Stimulated activated CD4-positive, alpha-beta T cell treated with anti-CD3 and anti-CD28 coated beads, TNF-alpha, amount 100 ng/mL, for 48 hours (primary cell): Measurements from ENCODE around the gene TNFAIP8L3.

Experiments used
- DNase-seq, 3 donors: peaks; one replicate each; pipeline ENCODE4 v3.0.0-alpha.2; 2020; ENCODE audit warnings: low read depth in 3 of 3

The TNFAIP8L3 gene

DNA sequence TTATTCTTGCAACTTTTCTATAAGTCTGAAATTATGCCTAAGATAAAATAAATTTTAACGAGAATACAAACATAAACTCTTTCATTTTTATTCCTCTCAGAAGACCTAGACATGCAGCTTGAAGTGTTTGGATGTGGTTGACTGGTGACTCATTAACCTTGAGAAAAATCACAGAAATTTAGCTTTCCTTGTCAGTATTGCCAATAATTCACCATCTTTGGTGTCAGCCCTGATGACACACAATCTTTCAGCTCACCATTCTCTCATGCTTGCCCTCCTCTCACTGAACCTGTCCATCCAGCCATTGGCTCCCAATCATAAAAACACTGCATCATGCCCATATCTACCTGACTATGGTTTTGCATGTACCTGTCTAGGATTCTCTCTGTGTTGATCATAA lies 22.6 kb upstream of the TNFAIP8L3 start:
- DNase-seq, result no peak

DNA sequence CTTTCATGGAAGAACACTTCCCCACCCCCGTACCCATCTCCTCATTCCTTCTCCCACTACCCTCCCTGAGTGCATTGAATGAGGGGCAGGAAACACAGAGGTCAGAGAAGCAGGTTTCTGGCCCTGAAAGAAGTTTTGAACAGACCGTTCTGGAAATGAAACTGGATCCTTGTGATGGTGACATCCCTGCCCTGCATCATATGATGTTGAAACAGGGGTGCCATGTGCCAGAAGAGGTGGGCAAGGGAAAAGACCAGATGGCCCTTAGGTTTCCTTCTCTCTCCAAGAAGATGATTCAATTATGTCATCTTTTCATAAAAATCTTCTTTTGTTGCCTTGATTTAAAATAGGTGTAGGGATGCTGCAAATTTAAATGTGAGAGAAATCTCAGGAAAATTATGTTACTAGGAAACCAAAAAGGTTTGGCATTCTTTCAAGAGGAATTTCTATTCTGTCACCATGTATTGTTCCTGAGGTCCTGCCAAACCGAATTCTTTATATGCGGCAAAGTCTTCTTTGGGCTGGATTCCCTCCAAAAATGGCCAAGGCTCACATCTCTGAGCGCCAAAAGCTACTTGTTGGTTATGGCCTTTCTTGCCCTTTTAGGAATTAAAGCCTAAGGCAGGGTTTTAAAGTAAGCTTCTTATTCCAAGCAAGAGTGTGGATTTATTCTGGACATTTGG lies 19.9 kb upstream of the TNFAIP8L3 start:
- no peak for DNase-seq

DNA sequence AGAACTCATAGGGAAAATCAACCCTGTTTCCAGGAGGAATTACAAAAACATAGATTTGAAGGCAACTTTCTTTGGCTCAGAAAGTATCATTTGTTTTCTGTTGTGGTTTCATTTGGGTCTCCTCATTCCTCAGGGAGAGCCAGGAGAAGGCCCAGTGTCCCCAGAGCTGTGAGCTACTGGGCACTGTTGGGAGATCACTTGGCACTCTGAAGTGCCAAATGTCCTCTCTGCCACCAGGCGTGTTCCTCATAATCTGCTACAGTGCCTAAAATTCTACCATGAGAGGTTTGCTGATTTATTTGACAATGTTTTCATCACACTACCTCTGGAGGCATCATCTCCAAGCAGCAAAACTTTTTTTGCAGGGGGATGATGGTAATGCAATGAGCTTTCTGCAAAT lies 17.4 kb upstream of the TNFAIP8L3 start:
- no peak for DNase-seq

DNA sequence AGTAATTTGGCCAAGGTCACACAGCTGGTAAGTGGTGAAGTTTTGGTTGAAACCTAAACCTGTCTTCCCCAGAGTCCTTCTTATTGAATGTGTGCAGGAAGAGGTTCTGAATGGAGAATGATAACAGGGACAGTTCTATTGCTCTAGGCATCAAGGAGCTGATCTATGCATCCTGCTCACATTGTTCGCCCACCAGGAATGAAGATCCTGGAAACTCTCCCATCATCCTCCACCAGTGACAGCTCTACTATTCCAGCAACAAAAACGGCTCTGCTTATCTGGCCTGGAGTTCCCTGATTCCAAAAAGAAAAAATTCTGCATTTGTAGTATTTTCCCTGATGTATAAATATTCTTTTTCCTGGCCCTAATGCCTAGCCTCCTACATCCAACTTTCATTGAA lies 16.4 kb upstream of the TNFAIP8L3 start:
- DNase-seq, result no peak

DNA sequence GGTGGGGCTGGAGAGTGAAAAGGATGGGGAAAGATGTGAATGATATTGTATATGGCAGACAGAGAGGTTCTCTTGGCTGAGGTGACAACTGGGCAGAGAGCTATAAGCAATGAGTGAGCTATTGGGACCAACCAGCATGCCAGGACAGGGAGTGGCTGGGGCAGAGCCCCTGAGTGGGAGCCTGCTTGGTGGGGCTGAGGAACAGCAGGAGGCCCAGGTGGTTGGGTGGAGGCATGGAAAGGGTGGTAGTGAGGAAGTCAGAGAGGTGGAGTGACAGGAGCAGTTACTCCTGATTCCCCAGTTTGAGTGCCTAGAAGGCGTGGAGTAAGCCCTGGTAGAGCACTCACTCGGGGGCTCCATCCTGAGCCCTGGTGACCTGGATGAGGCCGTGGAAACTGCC lies 15.5 kb upstream of the TNFAIP8L3 start:
- DNase-seq, result no peak

DNA sequence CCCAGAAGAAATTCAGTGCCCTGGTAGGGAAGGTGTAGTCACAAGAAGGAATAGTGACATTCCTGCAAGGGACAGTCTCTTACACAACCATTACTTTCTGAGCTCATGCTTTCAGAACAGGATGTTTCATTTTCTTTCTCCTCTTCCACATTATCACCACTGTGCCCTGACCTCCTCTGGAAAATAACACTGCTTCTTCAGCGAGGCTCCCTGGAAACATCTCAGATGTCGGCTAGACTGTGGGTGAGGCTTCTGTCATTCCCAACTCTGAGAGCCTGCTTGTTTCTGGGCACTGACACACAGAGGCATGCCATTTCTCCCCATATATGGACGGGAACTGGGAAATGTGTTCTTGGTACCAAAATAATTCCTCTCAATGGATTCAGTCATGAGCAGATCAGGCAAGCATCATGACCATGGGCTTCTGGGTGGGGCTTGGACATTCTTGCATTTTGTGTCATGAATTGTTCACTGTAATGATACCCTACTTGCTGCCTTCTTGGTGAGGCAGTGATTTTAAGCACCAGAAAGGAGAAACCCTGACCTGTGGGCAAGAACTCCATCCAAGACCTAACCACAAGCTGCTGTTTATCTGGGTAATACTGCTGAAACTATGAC lies 14.3 kb upstream of the TNFAIP8L3 start:
- DNase-seq, result no peak

DNA sequence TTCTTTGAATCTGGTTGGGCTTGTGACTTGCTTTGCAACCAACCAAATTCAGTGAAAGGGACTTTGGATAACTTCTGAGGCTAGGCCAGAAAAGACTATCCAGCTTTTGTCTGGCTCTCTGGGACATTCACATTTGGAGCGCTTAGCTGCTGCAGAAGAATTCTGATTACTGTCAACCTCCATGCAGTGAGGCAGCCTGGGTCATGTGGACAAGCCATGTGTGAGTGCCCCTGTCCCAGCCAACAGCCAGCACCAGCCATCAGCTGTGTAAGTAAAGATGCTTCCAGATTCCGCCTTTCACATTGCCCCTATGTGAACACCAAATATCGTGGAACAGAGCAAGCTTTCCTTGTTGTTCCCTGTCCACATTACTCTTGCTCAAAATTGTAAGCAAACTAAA lies 12.9 kb upstream of the TNFAIP8L3 start:
- DNase-seq, result no peak

DNA sequence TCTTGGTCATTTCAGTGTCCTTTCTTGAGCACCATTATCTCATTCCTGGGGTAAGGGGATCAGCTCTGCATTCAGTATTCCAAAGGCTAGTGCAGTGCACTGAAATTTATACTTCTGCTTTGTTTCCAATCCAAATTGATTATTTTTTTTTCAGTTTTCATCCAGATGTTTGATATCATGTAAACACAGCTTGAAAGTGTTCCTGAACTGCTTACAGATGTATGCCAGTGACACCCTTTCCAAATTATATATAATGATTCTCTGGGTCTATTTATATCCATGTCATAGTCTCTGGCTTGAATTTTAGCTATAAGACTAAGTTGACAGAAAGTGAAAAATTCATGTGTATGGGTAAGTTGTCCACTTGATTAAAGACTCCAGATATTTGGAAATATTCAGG lies 11.8 kb upstream of the TNFAIP8L3 start:
- DNase-seq, result no peak

DNA sequence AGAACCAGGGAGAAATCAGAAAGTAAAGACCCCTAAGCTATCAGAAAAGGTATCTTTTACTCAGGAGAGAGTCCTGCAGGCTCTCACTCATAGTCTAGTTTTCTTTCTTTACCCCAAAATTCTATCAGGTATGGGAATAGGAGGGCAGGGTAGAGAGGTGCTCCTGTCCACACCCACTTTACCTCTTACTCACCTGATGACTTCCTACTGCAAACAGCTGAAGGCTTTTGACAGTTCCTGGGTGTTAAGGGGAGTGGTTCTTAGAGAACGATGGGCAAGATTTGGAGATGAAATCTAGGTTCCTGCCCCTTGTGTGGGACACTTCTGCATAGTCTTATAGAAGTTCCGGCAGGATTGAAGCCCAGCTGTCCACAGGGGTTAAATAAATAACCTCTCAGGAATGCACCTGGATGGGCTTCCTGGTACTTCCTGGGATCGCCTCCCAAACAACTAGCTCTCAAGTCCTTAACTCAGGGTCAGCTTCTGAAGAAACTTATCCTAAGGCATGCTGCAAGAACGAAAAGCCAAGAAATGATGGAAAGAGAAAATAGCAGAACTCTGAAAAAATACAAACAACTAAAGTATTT lies 10.8 kb upstream of the TNFAIP8L3 start:
- no peak for DNase-seq

DNA sequence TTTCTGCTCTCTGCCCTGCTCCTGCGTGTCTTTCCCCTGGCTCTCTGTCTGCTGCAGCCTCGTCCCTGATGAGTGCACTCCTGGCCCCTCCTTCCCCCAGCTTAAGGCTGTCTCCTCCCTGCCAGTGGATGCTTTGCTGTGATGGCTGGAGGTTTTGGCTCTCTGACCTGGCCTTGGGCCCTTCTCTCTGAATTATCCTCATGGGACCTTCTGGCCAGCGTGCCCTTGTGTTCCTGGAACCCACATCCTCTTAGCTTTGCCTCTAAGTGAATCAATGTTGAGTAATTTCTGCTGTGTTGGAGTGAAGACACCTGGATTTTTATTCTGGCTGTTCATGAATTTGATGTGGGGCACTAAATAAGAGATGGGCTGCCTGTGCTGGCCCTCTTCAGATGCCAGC lies 9.8 kb upstream of the TNFAIP8L3 start:
- DNase-seq, result no peak

DNA sequence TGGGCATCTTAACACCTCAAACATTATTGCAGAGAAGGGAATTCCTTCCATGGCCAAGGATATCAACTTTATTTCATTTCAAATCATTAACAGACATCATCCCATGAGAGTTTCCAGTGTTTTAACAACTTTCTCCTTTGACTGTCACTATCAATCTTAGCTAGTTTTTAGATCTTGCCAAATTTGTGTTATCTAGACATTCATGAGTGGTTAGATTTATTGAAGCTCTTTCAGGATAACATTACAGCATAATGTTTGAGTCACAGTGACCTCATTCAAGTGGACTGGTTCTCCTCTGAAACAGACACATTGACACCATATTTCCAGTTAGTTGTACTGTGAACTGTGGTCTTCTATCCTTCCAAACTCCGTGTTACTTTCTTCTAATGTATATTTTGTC lies 8.6 kb upstream of the TNFAIP8L3 start:
- DNase-seq, result no peak

DNA sequence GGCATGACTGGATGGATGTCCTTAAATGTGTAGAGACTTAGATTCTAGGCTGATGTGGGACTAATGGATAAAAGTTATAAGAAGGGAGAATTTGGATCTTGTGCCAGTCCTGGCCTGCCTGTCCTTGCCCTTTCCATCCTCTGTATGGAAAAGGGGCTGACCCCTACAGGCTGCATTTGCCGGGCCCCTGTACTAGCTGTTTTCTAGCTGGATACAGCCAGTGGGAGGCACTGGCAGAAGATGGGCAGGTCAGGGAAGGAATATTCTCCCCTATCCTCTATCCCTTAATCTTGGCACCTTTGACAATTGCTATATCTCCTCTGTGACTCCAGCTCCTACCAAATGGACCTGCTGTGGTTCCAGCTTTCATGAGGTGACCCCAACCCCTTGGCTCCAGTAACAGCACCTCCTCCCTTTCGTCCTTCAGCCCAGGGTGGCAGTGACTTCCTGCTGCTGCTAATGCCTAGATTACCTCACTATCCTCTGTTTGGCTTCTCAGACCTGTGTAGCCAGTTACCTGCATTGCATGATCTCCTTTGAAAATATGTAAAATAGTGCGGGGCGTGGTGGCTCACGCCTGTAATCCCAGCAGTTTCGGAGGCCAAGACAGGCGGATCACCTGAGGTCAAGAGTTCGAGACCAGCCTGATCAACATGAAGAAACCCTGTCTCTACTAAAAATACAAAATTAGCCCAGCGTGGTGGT lies 6.2 kb upstream of the TNFAIP8L3 start:
- no peak for DNase-seq

DNA sequence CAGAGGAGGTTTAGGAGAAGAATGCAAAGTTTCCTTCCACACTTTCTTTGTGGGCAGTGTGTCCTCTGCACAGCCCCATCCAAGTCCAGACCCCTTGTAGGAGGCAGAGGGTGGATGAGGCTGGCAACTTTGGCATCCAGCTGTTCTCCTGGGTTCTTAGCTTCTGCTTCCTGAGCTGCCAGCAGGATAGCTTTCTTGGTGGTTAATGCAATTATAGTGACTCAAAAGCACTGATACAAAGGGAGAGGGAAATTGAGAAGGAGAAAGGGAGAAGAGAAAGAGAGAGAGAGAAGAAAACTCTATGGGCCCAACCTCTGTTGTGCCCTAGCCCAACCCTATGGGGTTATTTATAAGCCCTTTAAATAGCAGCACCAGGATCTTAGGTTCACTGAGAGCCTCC lies 4.5 kb upstream of the TNFAIP8L3 start:
- DNase-seq, result no peak

DNA sequence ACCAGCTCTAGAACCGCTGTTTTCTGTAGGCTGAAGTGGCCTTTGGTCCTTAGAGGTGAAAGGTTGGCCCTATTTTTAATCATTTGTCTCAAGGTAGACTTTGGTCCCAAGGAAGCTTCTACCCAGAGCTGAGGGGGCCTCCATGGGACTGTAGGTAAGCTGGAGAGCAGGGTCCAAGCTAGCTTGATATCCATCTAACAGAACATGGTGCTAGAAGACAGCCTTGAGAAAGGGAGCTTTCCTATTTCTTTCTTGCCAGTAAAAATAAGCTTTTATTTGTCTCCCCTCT lies 3.6 kb upstream of the TNFAIP8L3 start:
- DNase-seq, result no peak

DNA sequence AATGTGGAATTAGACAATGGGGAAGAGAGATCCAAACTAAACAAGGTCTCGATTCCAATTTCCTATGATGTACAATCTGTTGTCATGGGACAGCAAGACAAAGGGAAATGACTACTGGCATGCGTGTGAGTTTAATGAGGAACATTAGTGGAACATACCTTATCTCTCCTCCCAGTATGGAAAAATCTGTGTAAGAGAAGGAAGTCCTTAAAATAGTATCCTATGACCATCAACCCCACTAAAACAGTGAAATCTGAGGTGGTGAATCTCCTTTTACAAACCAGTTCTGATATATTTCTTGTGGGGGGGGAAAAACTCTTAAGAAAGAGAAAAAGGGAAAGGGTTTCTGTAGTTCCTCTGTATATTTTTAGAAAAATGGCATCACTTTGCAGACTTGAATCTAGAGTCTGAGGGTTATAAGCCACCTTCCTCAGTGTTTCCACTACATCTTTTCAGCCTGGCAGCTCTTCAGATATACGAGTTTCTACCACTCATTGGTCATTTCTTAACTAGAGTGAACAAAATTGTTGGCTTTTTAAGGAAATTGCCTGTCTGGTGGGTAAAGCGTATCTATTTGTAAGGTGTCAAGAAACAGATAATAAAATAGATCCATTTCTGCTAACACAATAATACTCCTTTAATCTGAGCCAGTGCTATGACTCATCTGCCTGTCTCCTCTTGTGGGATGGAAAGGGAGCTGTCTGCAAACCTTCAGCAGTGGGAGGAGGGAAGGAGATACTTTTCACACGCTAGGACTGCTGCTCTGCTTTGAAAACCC lies 3.0 kb upstream of the TNFAIP8L3 start:
- no peak for DNase-seq

DNA sequence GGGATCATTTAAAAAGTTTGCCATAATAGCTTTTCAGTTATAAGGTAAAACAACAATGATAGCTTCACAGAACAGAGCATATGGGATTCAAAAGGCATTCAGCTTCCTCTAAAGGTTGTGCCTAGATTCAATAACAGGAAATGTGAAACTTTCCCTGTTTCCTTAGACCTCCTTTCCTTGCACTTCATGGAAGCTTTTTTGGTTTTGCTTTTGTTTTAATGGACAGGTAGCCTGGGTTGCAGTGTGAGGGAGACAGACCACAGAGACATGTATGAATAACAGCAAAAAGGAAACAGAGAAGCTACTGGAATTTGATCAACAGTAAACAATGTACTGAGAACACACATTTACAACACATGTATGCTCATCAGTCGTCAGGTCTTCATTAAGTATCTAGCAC lies 2.3 kb upstream of the TNFAIP8L3 start:
- no peak for DNase-seq

DNA sequence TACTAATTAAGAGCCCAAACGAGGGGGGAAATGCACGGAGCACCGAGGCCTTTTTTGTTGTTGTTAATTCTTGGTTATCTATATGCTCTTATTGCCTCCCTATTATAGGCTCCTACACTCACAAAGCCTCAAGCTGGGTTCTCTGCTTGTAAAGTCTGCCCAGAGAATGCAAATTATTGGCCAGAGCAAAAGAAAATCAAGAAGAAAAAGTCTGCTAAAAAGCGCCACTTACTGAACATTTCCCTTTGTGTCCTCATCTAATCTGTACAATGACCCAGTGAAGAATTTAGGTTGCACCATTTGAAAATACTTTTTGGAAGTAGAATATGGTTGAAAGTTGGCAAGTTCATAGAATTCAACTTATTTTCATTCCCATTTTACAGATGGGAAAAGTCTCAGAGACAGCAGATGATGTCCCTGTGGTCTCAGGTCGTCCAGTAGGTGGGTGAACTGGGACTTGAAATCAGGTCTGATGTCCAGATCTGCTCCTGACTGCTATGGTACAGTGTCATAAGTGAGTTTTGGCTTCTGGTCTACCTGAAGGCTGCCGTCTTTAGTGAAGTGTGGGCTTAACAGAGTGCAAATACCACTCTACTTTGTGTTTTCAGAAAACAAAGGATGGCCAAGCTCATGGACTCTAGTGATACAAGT lies 1.1 kb upstream of the TNFAIP8L3 start:
- no peak for DNase-seq

DNA sequence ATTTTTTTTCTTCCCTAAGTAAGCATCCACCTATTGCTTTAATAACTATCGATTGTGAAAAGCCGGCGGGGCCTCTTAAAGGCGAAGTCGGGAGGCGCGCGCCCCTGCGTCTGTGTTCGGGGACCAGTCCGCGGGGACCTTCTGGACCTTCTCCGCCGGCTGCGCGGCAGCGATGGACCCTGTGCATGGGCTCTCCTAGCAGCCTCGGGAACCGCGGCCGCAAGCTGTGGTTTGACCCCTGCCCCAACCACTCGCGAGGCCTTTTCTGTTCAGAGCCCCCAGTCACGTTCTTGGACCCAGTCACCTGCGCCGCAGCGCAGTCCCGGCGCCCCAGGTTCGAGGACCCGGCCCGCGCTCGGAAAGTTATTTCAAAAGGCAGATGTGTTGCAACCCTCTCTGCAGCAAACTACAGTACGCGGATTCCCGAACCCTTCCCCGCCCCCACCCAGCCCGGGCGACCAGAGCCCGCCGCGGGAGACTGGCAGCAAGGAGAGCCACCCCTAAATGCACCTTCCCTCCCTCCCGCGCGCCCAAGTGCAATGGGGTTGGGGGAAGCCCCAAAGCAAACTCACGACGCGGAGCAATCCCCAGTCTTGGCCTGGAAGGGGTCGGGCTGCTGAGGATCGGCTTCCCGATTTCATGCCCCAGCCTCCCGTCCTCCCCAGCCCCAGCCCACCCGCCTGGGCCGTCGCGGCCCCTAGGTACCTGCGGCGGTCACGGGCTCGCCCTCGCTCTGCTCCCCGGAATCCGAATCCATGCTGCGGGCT lies 684 bp downstream of the TNFAIP8L3 start:
- DNase-seq, result no peak

DNA sequence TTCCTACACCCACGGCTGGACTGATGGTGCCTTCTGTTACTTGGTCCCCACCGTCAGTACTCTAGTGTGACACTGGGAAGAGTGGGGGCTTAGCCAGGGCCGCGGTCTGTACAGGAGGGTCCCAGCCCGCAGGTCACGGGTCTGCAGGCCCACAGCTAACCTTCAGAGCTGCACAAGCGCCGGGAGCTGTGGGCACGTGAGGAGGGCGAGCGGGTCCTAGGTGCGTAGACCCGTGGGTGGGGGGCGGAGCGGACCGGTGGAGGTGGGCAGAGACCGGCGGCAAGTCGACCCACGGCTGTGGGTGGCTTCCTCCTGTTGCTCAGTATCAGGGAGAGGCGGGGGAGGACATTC lies 1.2 kb downstream of the TNFAIP8L3 start:
- no peak for DNase-seq

DNA sequence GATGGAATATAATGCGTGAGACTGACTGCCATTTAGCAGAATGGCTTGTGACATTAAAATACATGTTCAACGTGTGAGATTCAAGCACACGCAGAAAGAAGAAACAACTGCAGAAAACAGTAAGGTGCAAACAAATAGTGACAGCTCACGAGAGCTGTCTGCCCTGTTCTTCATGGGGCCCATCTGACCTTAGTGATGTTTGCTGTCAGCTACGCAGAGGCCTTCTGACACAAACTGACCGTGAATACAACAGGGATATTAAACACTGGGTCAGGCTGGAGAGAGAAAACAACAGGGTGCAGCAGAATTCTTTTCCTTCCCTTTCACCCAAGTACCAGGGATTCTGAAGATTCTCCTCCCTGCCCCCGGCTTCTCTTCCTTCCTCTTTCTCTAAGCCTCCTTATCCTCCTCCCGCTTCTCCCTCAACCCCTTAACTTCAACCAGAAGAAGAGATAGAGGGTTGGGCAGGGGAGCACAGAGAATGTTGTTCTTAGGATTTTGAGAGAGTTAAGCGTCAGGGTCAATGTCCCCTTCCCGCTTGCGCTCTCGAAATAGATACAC lies 2.1 kb downstream of the TNFAIP8L3 start:
- DNase-seq, result no peak

DNA sequence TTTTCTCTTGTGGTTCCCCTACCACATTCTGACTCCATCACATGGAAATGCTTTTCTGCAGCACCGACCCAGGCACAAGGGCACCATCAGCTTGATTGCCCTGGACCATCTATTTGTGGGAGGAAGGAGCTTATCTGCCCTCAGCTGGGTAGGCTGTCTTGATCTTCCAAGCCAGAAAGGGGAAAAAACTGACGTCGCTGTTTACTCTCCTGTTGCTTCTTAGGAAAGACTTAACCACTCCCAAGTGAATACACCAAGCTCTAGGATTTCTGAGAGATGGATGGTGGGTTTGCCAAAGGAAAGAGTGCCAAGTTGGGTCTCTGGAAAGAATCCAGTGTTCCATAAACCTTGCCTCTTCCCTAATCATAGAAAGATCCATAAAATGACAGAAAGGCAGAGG lies 4.0 kb downstream of the TNFAIP8L3 start:
- DNase-seq, result no peak
